ENCODE measurements around the gene ZNF2. TPM values are rescaled to one million over a fixed set of nuclear protein-coding genes. Genes with fewer than 3 reads are reported as not detected.
A peak's percentile ranks its signal among the peaks of the same experiment; 100 is the strongest.

Gene ZNF2
- polyA plus RNA-seq, 1 donor, result 4.9 TPM

DNA sequence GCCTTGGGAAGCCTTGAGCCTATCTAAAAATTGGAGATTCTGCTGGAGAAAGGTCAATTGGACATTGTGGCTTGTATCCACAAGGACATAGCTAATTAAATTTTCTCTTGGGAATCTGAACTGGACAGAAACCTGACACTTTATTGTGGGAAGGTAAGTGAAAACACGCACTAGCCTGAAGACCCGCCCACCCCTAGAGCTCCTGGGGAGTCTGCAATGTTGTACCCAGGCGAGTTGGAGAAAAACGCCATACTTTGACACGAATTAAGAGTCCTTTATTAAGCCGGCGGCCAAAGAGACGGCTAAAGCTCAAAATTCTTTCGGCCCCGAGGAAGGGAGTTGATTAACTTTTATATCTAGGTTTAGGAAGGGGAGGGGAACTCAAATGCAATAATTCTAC lies 40.5 kb downstream of the ZNF2 start:
- no peak for DNase-seq (ENCODE audit: low read depth)

DNA sequence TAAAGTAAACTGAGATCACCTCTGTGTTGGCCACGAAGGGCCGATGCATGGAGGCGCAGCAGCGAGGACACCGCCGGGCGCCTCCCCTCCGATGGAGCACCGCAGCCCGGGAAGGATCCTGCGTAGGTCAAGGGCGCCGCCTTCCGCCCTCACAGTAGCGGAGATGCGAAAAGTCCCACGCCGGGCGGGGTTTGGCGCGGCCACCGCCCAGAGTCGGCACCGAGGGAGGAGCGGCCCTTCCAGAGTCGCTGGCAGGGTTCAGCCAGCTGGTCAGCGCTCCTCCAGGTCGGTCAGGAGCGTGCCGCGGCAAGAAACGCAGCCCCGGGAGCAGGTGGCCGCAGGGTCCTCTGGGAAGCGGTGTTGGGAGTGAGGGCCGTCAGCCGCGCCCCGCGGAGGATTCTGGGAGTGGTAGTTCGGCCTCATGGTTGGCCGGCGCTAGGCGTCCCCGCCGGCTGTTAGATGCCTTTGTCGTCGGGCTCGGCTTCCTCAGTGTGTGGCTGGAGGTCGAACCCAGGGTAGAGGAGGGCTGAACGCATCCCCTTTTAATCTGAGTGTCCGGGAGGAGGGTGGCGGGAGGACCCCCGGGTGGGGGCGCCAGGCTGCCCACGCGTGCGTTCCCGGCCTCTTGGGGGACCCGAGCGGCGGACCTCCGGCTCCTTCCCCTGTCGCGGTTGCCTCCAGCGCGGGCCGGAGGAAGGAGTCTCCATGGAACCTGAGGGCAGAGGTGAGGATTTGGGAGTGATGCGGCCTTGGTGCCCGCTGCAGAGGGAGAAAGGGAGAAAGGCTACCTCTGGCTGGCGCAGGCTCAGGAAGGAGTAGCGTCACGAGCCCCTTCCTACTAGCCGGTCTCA lies 41.7 kb downstream of the ZNF2 start, which contains the start of gene ZNF892:
Gene ZNF892 (plus strand): TSS at position 411 of the 851 bp plus-strand sequence. CDS start 295 bp downstream, at position 706.
- peak; percentile 54 for DNase-seq (ENCODE audit: low read depth)

DNA sequence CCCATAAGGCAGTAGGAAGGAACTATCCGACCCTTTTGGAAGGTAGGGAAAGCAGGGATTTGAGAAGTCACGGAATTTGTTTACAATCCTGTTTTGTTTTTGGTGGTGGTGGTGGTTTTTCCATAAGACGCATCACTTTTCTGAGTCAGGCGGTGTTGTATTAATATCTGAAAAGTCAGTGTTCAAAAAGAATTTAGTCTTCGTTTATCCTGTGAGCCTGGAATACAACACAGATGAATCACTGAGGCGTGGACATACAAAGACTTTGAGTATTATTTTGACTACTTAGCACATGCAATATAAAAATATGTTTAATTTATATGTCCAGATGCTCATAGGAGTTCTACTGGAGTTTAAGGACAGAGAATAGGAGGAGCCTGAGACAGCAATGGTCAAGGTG lies 42.5 kb downstream of the ZNF2 start:
- DNase-seq (ENCODE audit: low read depth), result no peak

DNA sequence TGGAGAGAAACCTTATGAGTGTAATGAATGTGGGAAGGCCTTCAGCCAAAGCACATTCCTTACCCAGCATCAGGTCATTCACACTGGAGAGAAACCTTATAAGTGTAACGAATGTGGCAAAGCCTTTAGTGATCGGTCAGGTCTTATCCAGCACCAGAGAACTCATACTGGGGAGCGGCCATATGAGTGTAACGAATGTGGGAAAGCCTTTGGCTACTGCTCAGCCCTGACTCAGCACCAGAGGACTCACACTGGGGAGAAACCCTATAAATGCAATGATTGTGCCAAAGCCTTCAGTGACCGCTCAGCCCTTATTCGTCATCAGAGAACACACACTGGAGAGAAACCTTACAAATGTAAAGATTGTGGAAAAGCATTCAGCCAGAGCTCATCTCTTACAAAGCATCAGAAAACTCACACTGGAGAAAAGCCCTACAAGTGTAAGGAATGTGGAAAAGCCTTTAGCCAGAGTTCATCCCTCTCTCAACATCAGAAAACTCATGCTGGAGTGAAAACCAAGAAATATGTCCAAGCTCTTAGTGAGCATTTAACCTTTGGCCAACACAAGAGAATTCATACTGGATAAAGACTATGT lies 49.5 kb downstream of the ZNF2 start:
- DNase-seq (ENCODE audit: low read depth), result no peak

DNA sequence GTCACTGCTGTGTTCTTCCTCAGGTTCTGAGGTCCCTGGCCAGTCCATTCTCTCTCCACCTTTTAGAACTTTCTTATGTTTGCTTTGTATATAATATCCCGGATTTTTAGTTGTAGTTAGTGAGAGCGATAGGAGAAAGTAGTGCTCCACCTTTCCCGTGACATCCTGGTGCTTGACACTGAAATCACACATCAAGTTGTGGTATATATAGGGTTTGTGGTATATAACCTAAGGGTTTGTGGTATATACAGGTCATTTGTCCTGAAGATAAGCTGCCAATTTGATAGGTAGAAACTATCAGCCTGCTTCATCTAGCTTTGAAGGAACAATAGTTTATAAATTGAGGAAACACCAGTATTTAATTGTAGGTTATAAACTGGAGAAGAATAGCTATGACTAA lies 54.8 kb downstream of the ZNF2 start:
- no peak for DNase-seq (ENCODE audit: low read depth)

DNA sequence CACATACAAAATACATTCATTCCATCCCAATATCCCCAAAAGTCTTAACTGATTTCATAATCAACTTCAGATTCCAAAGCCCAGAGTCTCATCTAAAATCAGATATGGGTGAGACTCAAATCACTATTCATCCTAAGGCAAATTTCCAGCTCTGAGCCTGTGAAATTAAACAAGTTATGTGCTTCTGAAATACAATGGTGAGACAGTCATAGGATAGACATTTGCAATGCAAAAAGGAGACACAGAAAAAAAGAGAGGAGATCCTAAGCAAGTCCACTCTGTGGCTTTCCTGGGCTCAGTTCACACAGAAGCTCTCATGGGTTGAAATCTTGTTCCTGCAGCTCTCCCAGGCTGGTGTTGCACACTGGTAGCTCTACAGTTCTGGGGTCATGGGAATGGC lies 60.0 kb downstream of the ZNF2 start:
- DNase-seq (ENCODE audit: low read depth), result no peak

DNA sequence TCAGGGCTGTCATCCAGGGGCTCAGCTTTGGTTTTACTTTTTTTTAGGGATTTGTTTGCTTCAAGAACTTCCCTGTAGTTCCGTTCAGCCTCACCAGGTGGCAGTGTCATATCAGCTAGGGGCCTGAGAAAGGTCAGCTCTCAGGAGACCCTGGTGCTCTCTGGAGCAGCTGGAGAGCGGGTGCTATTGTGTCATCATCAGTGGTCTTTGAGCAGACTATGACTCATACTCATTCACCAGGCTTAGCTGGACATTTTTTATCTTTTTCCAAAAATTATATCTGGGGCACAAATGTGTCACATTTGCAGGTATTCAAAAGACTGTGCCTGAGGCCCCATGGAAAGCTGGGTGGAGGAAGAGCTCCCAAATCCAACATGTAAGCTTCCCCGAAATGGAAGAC lies 66.1 kb downstream of the ZNF2 start:
- no peak for DNase-seq (ENCODE audit: low read depth)

DNA sequence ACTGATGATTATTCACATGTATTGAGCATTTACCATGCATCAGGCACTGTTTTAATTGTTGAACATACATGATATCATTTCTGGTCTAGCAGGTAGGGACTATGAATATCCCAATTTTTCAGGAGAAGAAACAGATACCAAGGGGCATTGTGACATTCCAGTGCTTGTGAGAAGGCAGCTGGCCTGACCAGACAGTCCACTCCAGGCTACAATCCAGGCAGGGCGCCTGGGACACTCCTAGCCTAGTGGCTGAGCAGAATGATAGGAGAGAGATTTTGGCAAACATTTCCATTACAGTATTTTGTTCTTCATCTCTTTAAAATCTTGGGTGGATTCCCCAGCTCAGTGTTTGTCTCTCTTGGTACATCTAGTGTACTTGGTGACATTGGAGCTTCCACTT lies 66.6 kb downstream of the ZNF2 start:
- no peak for DNase-seq (ENCODE audit: low read depth)

Other genes with a start within 250 kb of the ZNF2 start
- gene MAL, start 140.1 kb upstream of the ZNF2 start, polyA plus RNA-seq (ENCODE audit: insufficient read length), result 2.5 TPM
- gene MRPS5, start 44.0 kb upstream of the ZNF2 start, polyA plus RNA-seq (ENCODE audit: insufficient read length), result 67.5 TPM
- gene ZNF514, start 6.0 kb upstream of the ZNF2 start, polyA plus RNA-seq (ENCODE audit: insufficient read length), result 21.0 TPM
- 2.0 TPM for gene ZNF892, start 41.7 kb downstream of the ZNF2 start, polyA plus RNA-seq (ENCODE audit: insufficient read length)
- gene PROM2, start 108.6 kb downstream of the ZNF2 start, polyA plus RNA-seq (ENCODE audit: insufficient read length), result 1.5 TPM
- gene KCNIP3, start 131.5 kb downstream of the ZNF2 start, polyA plus RNA-seq (ENCODE audit: insufficient read length), result 7.9 TPM
- 20.3 TPM for gene FAHD2A, start 236.9 kb downstream of the ZNF2 start, polyA plus RNA-seq (ENCODE audit: insufficient read length)